ENCODE measurements around the gene YWHAQ.

- TF ChIP-seq CTCF (conservative IDR thresholded peaks at IDR 0.05; ENCODE audit: low read depth, low read length): no peak
- peak; percentile 13; the same call in 1 of the 2 replicates for TF ChIP-seq RAD21 (IDR thresholded peaks at IDR 0.05; ENCODE audit: low read length)
Observed at GRCh38 chr2:9665898-9666297, 35.1 kb upstream of the YWHAQ start.
